WI38 (cell line): Measurements from ENCODE around the gene CEBPE.

ENCODE experiments used
- H3K4me3 ChIP-seq: 2 replicates; pipeline ENCODE4 v1.5.1; 2011; ENCODE audit warnings: low read depth, mild to moderate bottlenecking, control low read depth, low read length
- CTCF ChIP-seq: IDR thresholded peaks from 2 replicates; pipeline ENCODE4 v1.5.1; 2012; ENCODE audit warnings: low read depth, mild to moderate bottlenecking, control low read depth, low read length

CEBPE gene

GRCh38 chr14:23149745-23150144, 30.7 kb upstream of the CEBPE start:
- TF ChIP-seq CTCF: no peak
- H3K4me3 ChIP-seq: no peak overlapping the region

- no peak overlapping the region for H3K4me3 ChIP-seq
- TF ChIP-seq CTCF: no peak
Measured at GRCh38 chr14:23148591-23149249, 29.7 kb upstream of the CEBPE start.

- no peak for TF ChIP-seq CTCF
- H3K4me3 ChIP-seq: no peak overlapping the region
Measured at GRCh38 chr14:23147676-23148075, 28.6 kb upstream of the CEBPE start.

GRCh38 chr14:23146980-23147379, 27.9 kb upstream of the CEBPE start:
- no peak overlapping the region for H3K4me3 ChIP-seq
- TF ChIP-seq CTCF: no peak

- H3K4me3 ChIP-seq: no peak overlapping the region
- TF ChIP-seq CTCF: no peak
Measured at GRCh38 chr14:23146351-23146910, 27.4 kb upstream of the CEBPE start.

- TF ChIP-seq CTCF: no peak
- H3K4me3 ChIP-seq: no peak overlapping the region
Measured at GRCh38 chr14:23145794-23146350, 26.8 kb upstream of the CEBPE start.

GRCh38 chr14:23143911-23144310, 24.9 kb upstream of the CEBPE start:
- TF ChIP-seq CTCF: no peak

More at GRCh38 chr14:23143911-23144310, 24.9 kb upstream of the CEBPE start:
- no peak overlapping the region for H3K4me3 ChIP-seq
